Astrocyte (in vitro differentiated cells and primary cell): ENCODE data around the gene SLC25A13. TPM values are rescaled to one million over a fixed set of nuclear protein-coding genes. Genes with fewer than 3 reads are reported as not detected.

Experiments used
- DNase-seq: peaks from one replicate; pipeline ENCODE4 v3.0.0-alpha.2; 2010; ENCODE audit warnings: low read depth
- FAIRE-seq: peaks from 2 replicates; lab custom pipeline; 2011; peaks lifted over from hg19 to GRCh38; lab: Jason Lieb, UNC
- H2AFZ ChIP-seq: 2 replicates; pipeline ENCODE4 v1.6.0; 2012; ENCODE audit warnings: low read depth, low read length, inconsistent platforms
- H3K27ac ChIP-seq: 2 replicates; pipeline ENCODE4 v1.5.1; 2011; ENCODE audit warnings: low read depth, low read length, inconsistent platforms
- H3K27me3 ChIP-seq: 2 replicates; pipeline ENCODE4 v1.6.0; 2011; ENCODE audit warnings: low read length, inconsistent platforms; ENCODE audit not compliant: insufficient read depth
- H3K36me3 ChIP-seq: 2 replicates; pipeline ENCODE4 v1.5.1; 2011; ENCODE audit warnings: low read length, inconsistent platforms; ENCODE audit not compliant: insufficient read depth
- H3K4me1 ChIP-seq: 2 replicates; pipeline ENCODE4 v1.5.1; 2011; ENCODE audit warnings: low read length, inconsistent platforms; ENCODE audit not compliant: insufficient read depth
- H3K4me2 ChIP-seq: 2 replicates; pipeline ENCODE4 v1.6.0; 2012; ENCODE audit warnings: low read length, inconsistent platforms
- H3K4me3 ChIP-seq: 2 replicates; pipeline ENCODE4 v1.5.1; 2011; ENCODE audit warnings: low read depth, mild to moderate bottlenecking, low read length, inconsistent platforms; ENCODE audit not compliant: insufficient read depth
- H3K79me2 ChIP-seq: 2 replicates; pipeline ENCODE4 v1.6.0; 2012; ENCODE audit warnings: mild to moderate bottlenecking, low read length, inconsistent platforms; ENCODE audit not compliant: insufficient read depth
- H3K9ac ChIP-seq: 2 replicates; pipeline ENCODE4 v1.6.0; 2012; ENCODE audit warnings: mild to moderate bottlenecking, low read length, inconsistent platforms
- H3K9me3 ChIP-seq: 2 replicates; pipeline ENCODE4 v1.5.1; 2012; ENCODE audit warnings: low read depth, mild to moderate bottlenecking, low read length, inconsistent platforms; ENCODE audit not compliant: insufficient read depth
- H4K20me1 ChIP-seq: 2 replicates; pipeline ENCODE4 v1.6.0; 2012; ENCODE audit warnings: low read length, inconsistent platforms; ENCODE audit not compliant: insufficient read depth
- H3K27ac Mint-ChIP-seq: one replicate; pipeline ENCODE4 v1.8.0; 2021; ENCODE audit warnings: mild to moderate bottlenecking, mixed read lengths; ENCODE audit not compliant: unreplicated experiment
- H3K27me3 Mint-ChIP-seq: one replicate; pipeline ENCODE4 v1.8.0; 2021; ENCODE audit warnings: low read depth, mixed read lengths; ENCODE audit not compliant: unreplicated experiment
- H3K36me3 Mint-ChIP-seq: one replicate; pipeline ENCODE4 v1.8.0; 2021; ENCODE audit warnings: low read depth, mixed read lengths; ENCODE audit not compliant: unreplicated experiment
- H3K4me1 Mint-ChIP-seq: one replicate; pipeline ENCODE4 v1.8.0; 2021; ENCODE audit warnings: low read depth, mixed read lengths; ENCODE audit not compliant: unreplicated experiment
- H3K4me3 Mint-ChIP-seq: one replicate; pipeline ENCODE4 v1.8.0; 2021; ENCODE audit warnings: mild to moderate bottlenecking, moderate library complexity, mixed read lengths; ENCODE audit not compliant: unreplicated experiment
- H3K9me3 Mint-ChIP-seq: one replicate; pipeline ENCODE4 v1.8.0; 2021; ENCODE audit warnings: mild to moderate bottlenecking, mixed read lengths; ENCODE audit not compliant: unreplicated experiment
- EZH2 ChIP-seq: IDR thresholded peaks from 2 replicates; pipeline ENCODE4 v1.6.1; 2012; ENCODE audit warnings: mild to moderate bottlenecking, low read length, inconsistent platforms; ENCODE audit not compliant: insufficient read depth
- total RNA-seq: library from RNA; stranded (reverse); gene quantifications from 2 replicates; pipeline ENCODE4 v1.2.1, GENCODE V29; 2021
- TF ChIP-seq, protein P1 (sequence below): IDR thresholded peaks from 2 replicates; pipeline ENCODE4 v1.5.1; 2011; ENCODE audit warnings: low read depth, mild to moderate bottlenecking, inconsistent platforms, low read length, moderate library complexity; ENCODE audit not compliant: insufficient read depth

The SLC25A13 gene
- total RNA-seq, 1 donor from 2014 or later, result 58.1 TPM

DNA sequence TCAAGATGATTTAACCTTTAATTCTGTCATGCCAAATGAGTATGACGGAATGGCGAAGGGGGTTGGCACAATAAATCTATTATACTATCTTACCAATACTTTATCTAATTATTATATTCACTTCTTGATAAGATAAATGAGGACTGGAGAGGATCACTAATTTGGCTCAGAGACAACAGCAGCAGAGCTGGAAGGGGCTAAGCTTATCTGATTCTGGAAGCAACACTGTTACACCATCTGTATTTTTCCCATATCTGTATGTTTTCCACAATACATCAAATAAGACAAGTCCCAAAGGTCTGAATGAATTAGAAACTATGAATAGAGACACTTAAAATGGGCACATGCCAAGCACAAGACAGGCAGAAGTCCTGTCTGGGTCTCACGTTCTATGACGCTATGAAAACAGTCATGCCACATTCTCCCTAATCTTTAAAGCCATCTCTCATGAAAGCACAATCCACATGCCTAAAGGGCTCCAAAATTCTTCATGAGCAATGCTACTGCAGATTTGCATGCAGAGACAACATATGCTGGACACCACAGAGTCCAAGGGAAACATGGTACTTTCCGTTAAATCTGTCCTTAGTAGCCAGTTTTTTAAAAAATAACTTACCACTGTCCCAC is 88.3 kb downstream of the SLC25A13 start:
- H3K27ac ChIP-seq, result no peak overlapping the region
- TF ChIP-seq, protein P1, sequence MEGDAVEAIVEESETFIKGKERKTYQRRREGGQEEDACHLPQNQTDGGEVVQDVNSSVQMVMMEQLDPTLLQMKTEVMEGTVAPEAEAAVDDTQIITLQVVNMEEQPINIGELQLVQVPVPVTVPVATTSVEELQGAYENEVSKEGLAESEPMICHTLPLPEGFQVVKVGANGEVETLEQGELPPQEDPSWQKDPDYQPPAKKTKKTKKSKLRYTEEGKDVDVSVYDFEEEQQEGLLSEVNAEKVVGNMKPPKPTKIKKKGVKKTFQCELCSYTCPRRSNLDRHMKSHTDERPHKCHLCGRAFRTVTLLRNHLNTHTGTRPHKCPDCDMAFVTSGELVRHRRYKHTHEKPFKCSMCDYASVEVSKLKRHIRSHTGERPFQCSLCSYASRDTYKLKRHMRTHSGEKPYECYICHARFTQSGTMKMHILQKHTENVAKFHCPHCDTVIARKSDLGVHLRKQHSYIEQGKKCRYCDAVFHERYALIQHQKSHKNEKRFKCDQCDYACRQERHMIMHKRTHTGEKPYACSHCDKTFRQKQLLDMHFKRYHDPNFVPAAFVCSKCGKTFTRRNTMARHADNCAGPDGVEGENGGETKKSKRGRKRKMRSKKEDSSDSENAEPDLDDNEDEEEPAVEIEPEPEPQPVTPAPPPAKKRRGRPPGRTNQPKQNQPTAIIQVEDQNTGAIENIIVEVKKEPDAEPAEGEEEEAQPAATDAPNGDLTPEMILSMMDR, result no peak
- TF ChIP-seq EZH2, result no peak
- no peak overlapping the region for H3K4me3 Mint-ChIP-seq
- H3K9ac ChIP-seq, result no peak overlapping the region
- H3K4me2 ChIP-seq, result no peak overlapping the region
- H3K27ac Mint-ChIP-seq, result no peak overlapping the region
- H3K27me3 ChIP-seq, result no peaks in the 10 kb centered on the region
- no peak overlapping the region for H3K4me3 ChIP-seq
- H3K9me3 ChIP-seq, result no peaks in the 10 kb centered on the region
- H3K36me3 Mint-ChIP-seq, result peaks cover 13% of the 10 kb centered on the region
- peaks cover 56% of the 10 kb centered on the region for H3K4me1 Mint-ChIP-seq
- no peaks in the 10 kb centered on the region for H3K36me3 ChIP-seq
- no peaks in the 10 kb centered on the region for H3K79me2 ChIP-seq
- no peak for DNase-seq
- H3K27me3 Mint-ChIP-seq, result no peaks in the 10 kb centered on the region
- peaks cover 10% of the 10 kb centered on the region for H3K4me1 ChIP-seq
- H2AFZ ChIP-seq, result no peak overlapping the region
- no peaks in the 10 kb centered on the region for H4K20me1 ChIP-seq
- no peaks in the 10 kb centered on the region for H3K9me3 Mint-ChIP-seq
- FAIRE-seq, result no peak

GRCh38 chr7:96233084-96233483 is 88.8 kb downstream of the SLC25A13 start:
- TF ChIP-seq, protein P1, result no peak
- TF ChIP-seq EZH2, result no peak
- H3K9ac ChIP-seq, result no peak overlapping the region
- no peaks in the 10 kb centered on the region for H3K9me3 Mint-ChIP-seq
- FAIRE-seq (no peak), DNase-seq (no peak)
- no peaks in the 10 kb centered on the region for H3K27me3 Mint-ChIP-seq
- no peak overlapping the region for H2AFZ ChIP-seq
- no peaks in the 10 kb centered on the region for H3K27me3 ChIP-seq
- H3K27ac ChIP-seq, result no peak overlapping the region
- peaks cover 13% of the 10 kb centered on the region for H3K36me3 Mint-ChIP-seq
- no peaks in the 10 kb centered on the region for H3K79me2 ChIP-seq
- H3K4me2 ChIP-seq, result no peak overlapping the region
- H4K20me1 ChIP-seq, result no peaks in the 10 kb centered on the region
- peaks cover 51% of the 10 kb centered on the region for H3K4me1 Mint-ChIP-seq
- H3K4me3 Mint-ChIP-seq, result no peak overlapping the region
- no peaks in the 10 kb centered on the region for H3K36me3 ChIP-seq
- H3K9me3 ChIP-seq, result no peaks in the 10 kb centered on the region
- peaks cover 10% of the 10 kb centered on the region for H3K4me1 ChIP-seq
- no peak overlapping the region for H3K4me3 ChIP-seq
- no peak overlapping the region for H3K27ac Mint-ChIP-seq

- no peak for FAIRE-seq
- Histone ChIP-seq H3K9me3 (no peaks in the 10 kb centered on the region), H3K9ac (no peak overlapping the region), H4K20me1 (peaks cover 5% of the 10 kb centered on the region), H3K27me3 (no peaks in the 10 kb centered on the region), H3K27ac (no peak overlapping the region), H3K4me1 (no peaks in the 10 kb centered on the region), H3K4me3 (no peak overlapping the region), H2AFZ (no peak overlapping the region), H3K4me2 (no peak overlapping the region), H3K36me3 (no peaks in the 10 kb centered on the region), H3K79me2 (no peaks in the 10 kb centered on the region)
- Mint-ChIP-seq H3K27me3 (no peaks in the 10 kb centered on the region), H3K9me3 (no peaks in the 10 kb centered on the region), H3K4me3 (no peak overlapping the region), H3K4me1 (peaks cover 12% of the 10 kb centered on the region), H3K27ac (no peak overlapping the region), H3K36me3 (peaks cover 13% of the 10 kb centered on the region)
- no peak for DNase-seq
- TF ChIP-seq EZH2, result no peak
- TF ChIP-seq, protein P1, result no peak
Measured at GRCh38 chr7:96228760-96229159, 93.1 kb downstream of the SLC25A13 start.
